ENCODE data around the gene DMBX1. TPM values are rescaled to one million over a fixed set of nuclear protein-coding genes. Genes with fewer than 3 reads are reported as not detected.

DMBX1 gene
- not detected in 2 replicates for total RNA-seq (ENCODE audit: low replicate concordance)

DNA sequence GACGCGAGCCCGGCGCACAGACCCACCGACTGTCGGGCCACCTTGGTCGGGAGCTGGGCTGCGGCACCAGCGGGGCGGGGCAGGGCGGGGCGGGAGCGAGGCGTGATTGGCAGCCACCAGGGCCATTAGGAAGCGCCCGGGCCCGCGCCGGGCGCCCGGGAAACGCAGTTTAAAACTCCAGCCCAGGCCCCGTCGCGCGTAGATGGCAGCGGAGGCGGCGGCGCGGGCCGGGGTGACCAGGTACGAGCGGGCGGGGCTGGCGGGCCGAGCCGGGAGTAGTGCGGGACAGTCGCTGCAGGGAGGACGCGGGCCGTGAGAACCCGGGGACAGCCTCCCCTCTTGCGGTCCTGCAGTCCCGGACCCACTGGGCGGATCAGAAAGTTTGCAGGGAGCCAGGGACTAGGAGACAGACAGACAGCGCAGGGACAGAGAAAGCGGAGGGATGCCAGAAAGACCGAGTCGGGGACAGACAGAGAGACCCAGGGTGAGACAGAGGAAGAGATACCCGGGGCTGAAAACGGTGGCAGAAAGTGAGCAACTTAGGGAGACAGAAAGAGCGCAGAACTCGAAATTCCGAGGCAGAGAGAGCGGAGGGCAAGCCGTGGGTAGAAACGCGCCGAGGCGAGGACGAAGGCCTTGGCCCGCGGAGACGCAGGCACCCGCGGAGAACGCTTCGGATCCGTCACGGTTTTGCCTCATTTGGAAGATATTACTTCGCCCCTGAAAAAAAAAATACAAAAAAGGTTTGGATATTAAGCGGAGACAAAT is at the start of gene DMBX1:
TSS of gene DMBX1 (plus strand) at position 199 of the 768 bp plus-strand sequence. CDS start 17,175 bp downstream, outside the sequence.

Other genes starting within 250 kb of the DMBX1 start
- 0.82 and 1.6 TPM in 2 replicates for gene RAD54L, start 242.1 kb upstream of the DMBX1 start, total RNA-seq (ENCODE audit: low replicate concordance)
- gene LRRC41, start 186.2 kb upstream of the DMBX1 start, total RNA-seq (ENCODE audit: low replicate concordance): 36.2 and 66.6 TPM in 2 replicates
- 750 and 1,189 TPM in 2 replicates for gene UQCRH, start 186.1 kb upstream of the DMBX1 start, total RNA-seq (ENCODE audit: low replicate concordance)
- gene NSUN4, start 149.0 kb upstream of the DMBX1 start, total RNA-seq (ENCODE audit: low replicate concordance): 15.4 and 16.3 TPM in 2 replicates
- gene FAAH, start 95.5 kb upstream of the DMBX1 start, total RNA-seq (ENCODE audit: low replicate concordance): 0.53 and 0.70 TPM in 2 replicates
- gene KNCN, start 61.8 kb downstream of the DMBX1 start, total RNA-seq (ENCODE audit: low replicate concordance): not detected in 2 replicates
- 14.2 and 16.9 TPM in 2 replicates for gene MKNK1, start 114.4 kb downstream of the DMBX1 start, total RNA-seq (ENCODE audit: low replicate concordance)
- gene MOB3C, start 127.0 kb downstream of the DMBX1 start, total RNA-seq (ENCODE audit: low replicate concordance): 9.6 and 15.1 TPM in 2 replicates
- gene ATPAF1, start 178.5 kb downstream of the DMBX1 start, total RNA-seq (ENCODE audit: low replicate concordance): 29.6 and 39.2 TPM in 2 replicates
- gene TEX38, start 182.0 kb downstream of the DMBX1 start, total RNA-seq (ENCODE audit: low replicate concordance): not detected in 2 replicates
- 8.5 and 19.8 TPM in 2 replicates for gene EFCAB14, start 229.3 kb downstream of the DMBX1 start, total RNA-seq (ENCODE audit: low replicate concordance)

All from smooth muscle cell of the coronary artery (primary cell).